Cardiac muscle cell (in vitro differentiated cells and primary cell): ENCODE results near the gene GAREM1. TPM values are rescaled to one million over a fixed set of nuclear protein-coding genes. Genes with fewer than 3 reads are reported as not detected.
"Not testable (repeated sequence)": the region's sequence is repeated elsewhere in the genome, so short reads cannot be mapped to it uniquely, and the experiment has no call there.

Source experiments
- DNase-seq, 2 donors: peaks; one replicate each; pipeline versions ENCODE4 v3.0.0 to v3.0.0-alpha.2; 2010 to 2017; ENCODE audit warnings: low read depth in 1 of 2, low spot score in 1 of 2
- H3K27ac ChIP-seq: fragments of 200-600 bp; sonication (generic); 2 replicates; pipeline ENCODE4 v1.5.1; 2016
- H3K27me3 ChIP-seq: fragments of 200-600 bp; sonication (generic); 2 replicates; pipeline ENCODE4 v1.6.0; 2016; ENCODE audit warnings: control low read depth
- H3K36me3 ChIP-seq: fragments of 200-600 bp; sonication (generic); 2 replicates; pipeline ENCODE4 v1.5.1; 2016; ENCODE audit warnings: control low read depth
- H3K4me1 ChIP-seq: fragments of 200-600 bp; sonication (generic); 2 replicates; pipeline ENCODE4 v1.8.1; 2017; ENCODE audit warnings: low read depth, mild to moderate bottlenecking, mixed run types
- H3K4me3 ChIP-seq: fragments of 200-600 bp; sonication (generic); 2 replicates; pipeline ENCODE4 v1.5.1; 2016; ENCODE audit warnings: mild to moderate bottlenecking
- H3K9me3 ChIP-seq: fragments of 200-600 bp; sonication (generic); 2 replicates; pipeline ENCODE4 v1.5.1; 2017; ENCODE audit warnings: low read depth, mild to moderate bottlenecking, control low read depth
- CTCF ChIP-seq: IDR thresholded peaks from 2 replicates; pipeline ENCODE4 v1.5.1; 2012; ENCODE audit warnings: low read depth, mild to moderate bottlenecking, low read length
- polyA plus RNA-seq: library from polyadenylated mRNA; unstranded; fragments of >200 nt; fragmentation: Nextera tagmentation; extraction: Ambion mirVana; gene quantifications from 2 replicates; pipeline ENCODE4 v1.2.1, GENCODE V29; 2016
- total RNA-seq: library from RNA; depleted of rRNA; stranded (reverse); fragments of >200 nt; gene quantifications from 2 replicates; pipeline ENCODE4 v1.2.3, GENCODE V29; 2016

The GAREM1 gene
- total and polyA plus RNA-seq, 2 experiments from 2014 or later, result 14.2 to 17.3 TPM

- DNase-seq, result no peak
- Histone ChIP-seq H3K36me3 (no peaks in the 10 kb centered on the region), H3K27me3 (peaks cover 6% of the 10 kb centered on the region), H3K4me1 (no peaks in the 10 kb centered on the region), H3K9me3 (no peaks in the 10 kb centered on the region), H3K27ac (no peak overlapping the region), H3K4me3 (no peak overlapping the region)
- TF ChIP-seq CTCF, result no peak
Observed at GRCh38 chr18:32483002-32483401, 12.3 kb upstream of the GAREM1 start.

GRCh38 chr18:32482117-32482516 lies 11.4 kb upstream of the GAREM1 start:
- Histone ChIP-seq H3K27me3 (peaks cover 6% of the 10 kb centered on the region), H3K27ac (no peak overlapping the region), H3K36me3 (no peaks in the 10 kb centered on the region), H3K4me1 (no peaks in the 10 kb centered on the region), H3K9me3 (no peaks in the 10 kb centered on the region), H3K4me3 (no peak overlapping the region)
- no peak for DNase-seq
- no peak for TF ChIP-seq CTCF

- no peak for TF ChIP-seq CTCF
- Histone ChIP-seq H3K9me3 (no peaks in the 10 kb centered on the region), H3K27me3 (peaks cover 1% of the 10 kb centered on the region), H3K4me1 (no peaks in the 10 kb centered on the region), H3K4me3 (no peak overlapping the region), H3K27ac (no peak overlapping the region), H3K36me3 (no peaks in the 10 kb centered on the region)
- DNase-seq, result no peak
Observed at GRCh38 chr18:32480581-32480980, 9.9 kb upstream of the GAREM1 start.

- H3K27ac ChIP-seq, result no peak overlapping the region
- peaks cover 2% of the 10 kb centered on the region for H3K27me3 ChIP-seq
- no peak for DNase-seq
- H3K4me1 ChIP-seq, result no peaks in the 10 kb centered on the region
- TF ChIP-seq CTCF, result no peak
- H3K9me3 ChIP-seq, result no peaks in the 10 kb centered on the region
- H3K4me3 ChIP-seq, result no peak overlapping the region
- no peaks in the 10 kb centered on the region for H3K36me3 ChIP-seq
Observed at GRCh38 chr18:32478807-32479206, 8.1 kb upstream of the GAREM1 start.

- no peaks in the 10 kb centered on the region for H3K4me1 ChIP-seq
- no peak overlapping the region for H3K27ac ChIP-seq
- peaks cover 6% of the 10 kb centered on the region for H3K27me3 ChIP-seq
- H3K4me3 ChIP-seq, result no peak overlapping the region
- TF ChIP-seq CTCF, result no peak
- H3K9me3 ChIP-seq, result no peaks in the 10 kb centered on the region
- H3K36me3 ChIP-seq, result no peaks in the 10 kb centered on the region
- DNase-seq, result no peak
Observed at GRCh38 chr18:32478317-32478716, 7.6 kb upstream of the GAREM1 start.

- Histone ChIP-seq H3K27me3 (peaks cover 16% of the 10 kb centered on the region), H3K9me3 (no peaks in the 10 kb centered on the region), H3K27ac (no peak overlapping the region), H3K4me1 (no peaks in the 10 kb centered on the region), H3K4me3 (no peak overlapping the region), H3K36me3 (no peaks in the 10 kb centered on the region)
- no peak for DNase-seq
- TF ChIP-seq CTCF, result no peak
Observed at GRCh38 chr18:32476106-32476505, 5.4 kb upstream of the GAREM1 start.

GRCh38 chr18:32475069-32475468 lies 4.4 kb upstream of the GAREM1 start:
- not testable (repeated sequence) for H3K4me3 ChIP-seq, H3K27ac ChIP-seq, H3K9me3 ChIP-seq, H3K4me1 ChIP-seq, H3K36me3 ChIP-seq, DNase-seq
- H3K27me3 ChIP-seq, result peaks cover 16% of the 10 kb centered on the region
